Stimulated activated CD8-positive, alpha-beta memory T cell treated with anti-CD3 and anti-CD28 coated beads, Interleukin-4, amount 100 ng/mL, for 48 hours (primary cell): ENCODE results near the gene PTGIR.

ENCODE experiments used
- DNase-seq: peaks from one replicate; pipeline ENCODE4 v3.0.0-alpha.2; 2020

The PTGIR gene

GRCh38 chr19:46624958-46625661 is at the start of gene PTGIR:
Gene PTGIR, minus strand, starts transcription at chr19:46625089. Its CDS starts 864 bp downstream, at chr19:46624225.
- peak; percentile 65 for DNase-seq

GRCh38 chr19:46670813-46671212 is 45.9 kb upstream of the PTGIR start:
- DNase-seq: no peak

DNA sequence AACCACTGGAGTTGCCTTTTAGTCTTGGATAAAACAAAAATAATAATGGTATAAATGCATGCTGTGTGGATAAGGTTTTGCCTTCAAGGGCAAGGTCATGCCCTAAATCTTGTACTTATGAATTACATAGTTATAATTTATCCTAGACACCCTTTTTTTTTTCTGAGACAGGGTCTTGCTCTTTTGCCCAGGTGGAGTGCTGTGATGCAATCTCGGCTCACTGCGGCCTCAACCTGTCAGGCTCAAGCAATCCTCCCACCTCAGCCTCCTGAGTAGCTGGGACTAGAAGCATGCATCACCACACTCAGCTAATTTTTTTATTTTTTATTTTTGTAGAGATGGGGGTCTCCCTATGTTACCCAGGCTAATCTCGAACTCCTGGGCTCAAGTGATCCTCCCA is 43.8 kb upstream of the PTGIR start:
- DNase-seq: no peak

- DNase-seq: no peak
Observed at GRCh38 chr19:46665072-46665471, 40.2 kb upstream of the PTGIR start.

DNA sequence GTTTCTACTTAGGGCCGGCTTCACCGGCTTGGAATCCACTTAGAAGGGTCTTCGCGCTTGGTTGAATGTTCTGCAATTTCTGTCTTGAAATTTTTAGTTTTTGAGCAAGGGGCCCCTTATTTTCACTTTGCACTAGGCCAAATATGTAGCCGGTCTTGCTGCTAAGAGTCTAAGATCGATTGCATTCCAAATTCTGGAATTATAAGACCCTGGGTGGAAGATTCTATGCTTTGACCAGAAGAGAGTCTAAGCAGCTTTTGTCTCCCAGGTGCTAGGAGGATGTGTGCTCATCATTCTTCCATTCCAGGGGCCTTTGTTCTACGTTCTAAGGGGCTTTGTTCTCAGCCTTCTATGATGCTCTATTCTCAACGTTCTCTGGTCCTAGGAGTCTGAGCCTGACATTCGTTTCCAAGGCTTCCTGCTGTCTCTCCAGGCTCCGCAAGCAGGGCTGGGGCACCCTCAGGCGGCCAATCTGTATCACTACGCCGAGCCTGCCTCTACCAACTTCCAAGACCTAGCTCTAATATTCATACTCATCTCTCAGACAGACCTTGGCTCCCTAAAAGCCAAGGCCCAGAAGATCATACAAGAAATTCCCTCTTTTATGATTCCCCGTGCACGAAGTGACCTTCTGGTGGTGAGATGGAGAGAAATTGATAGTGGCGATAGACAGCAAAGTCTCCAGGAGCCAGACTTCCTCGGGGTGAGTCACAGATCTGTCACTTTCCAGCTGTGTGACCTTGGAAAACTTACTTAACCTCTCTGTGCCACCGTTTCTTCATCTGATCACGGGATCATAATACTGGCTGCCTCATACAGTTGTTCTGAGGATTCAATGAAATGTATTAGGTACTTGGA is 37.1 kb upstream of the PTGIR start:
- DNase-seq: peak; percentile 82

DNA sequence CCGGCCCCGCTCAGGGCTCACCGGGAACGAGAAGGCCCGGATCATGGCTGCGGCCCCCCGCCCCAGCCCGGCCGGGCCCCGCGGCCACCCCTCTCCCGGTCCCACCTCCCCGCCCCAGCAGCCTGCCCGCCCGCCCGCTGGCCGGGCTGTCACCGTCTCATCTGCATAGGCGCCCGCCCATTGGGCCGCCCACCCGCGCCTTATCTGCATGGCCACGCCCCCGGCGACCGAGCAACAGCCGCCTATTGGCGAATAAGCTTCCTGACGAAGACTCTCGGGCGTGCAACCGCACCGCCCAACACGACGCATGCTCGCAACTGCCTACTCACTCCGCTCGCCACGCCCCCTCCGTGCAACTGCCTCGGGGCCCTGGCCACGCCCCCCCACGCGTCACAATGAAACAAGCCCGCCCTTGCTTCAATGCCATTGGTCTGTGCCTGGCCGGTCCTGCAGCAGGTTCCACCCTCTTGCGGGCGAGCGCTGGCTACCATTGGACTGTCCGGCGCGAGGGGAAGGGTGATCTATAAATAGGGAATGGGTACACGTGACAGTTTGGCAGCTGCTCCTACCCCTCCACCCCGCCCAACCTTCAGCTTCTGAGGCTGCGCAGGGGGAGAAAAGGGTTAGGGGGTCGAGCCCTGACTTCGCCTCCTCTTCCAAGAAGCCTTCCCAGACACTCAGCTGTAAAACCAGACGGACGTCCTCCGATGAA is 36.3 kb upstream of the PTGIR start, which contains the start of gene DACT3:
DACT3 (minus strand) TSS at position 163 of the 712 bp plus-strand sequence; CDS start at position 45, 118 bp downstream.
- peak; percentile 100 for DNase-seq

GRCh38 chr19:46660551-46661019 is 35.7 kb upstream of the PTGIR start:
- DNase-seq: no peak

- DNase-seq: peak; percentile 32
Observed at GRCh38 chr19:46660008-46660517, 35.2 kb upstream of the PTGIR start.

DNA sequence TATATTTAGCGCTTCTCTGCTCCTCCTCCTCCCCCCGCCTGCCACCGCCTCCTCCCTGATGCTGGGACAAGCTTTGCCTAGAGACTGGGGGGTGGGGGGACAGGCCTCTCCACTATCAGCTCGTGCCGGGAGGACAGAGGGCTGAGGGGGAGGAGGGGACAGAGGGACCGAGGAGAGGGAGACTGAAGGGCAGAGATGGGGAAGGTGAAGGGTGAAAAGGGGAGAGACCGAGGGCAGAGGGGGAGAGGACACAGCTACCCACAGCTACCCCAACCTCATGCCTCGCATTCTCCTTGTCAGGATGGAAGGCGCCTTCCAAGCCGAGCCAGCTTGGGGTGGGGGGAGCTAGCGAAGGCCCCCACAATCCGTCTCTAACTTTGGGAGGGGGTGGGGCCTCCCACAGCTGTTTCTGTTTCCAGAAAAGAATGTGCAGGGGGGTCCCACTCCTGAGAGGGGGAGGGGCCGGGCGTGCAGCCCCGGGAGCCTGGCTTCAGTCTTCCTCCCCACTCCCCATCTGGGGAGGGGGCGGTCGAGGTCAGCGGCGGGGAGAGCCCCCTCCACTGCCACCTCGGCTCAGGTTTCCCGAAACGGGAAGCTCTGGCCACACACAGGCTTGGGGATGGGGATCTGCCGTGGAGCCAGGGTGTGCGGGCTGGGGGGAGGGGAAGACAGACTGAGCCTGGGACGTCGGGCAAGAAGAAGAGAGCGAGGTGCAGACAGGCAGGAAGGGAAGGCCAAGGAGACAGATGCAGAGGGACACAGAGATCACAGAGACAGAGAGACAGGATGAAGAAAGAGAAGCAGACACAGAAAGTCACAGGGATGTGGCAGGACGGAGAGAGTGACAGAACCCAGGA is 34.5 kb upstream of the PTGIR start:
- DNase-seq: peak; percentile 32

GRCh38 chr19:46656541-46656940 is 31.7 kb upstream of the PTGIR start:
- DNase-seq: no peak

DNA sequence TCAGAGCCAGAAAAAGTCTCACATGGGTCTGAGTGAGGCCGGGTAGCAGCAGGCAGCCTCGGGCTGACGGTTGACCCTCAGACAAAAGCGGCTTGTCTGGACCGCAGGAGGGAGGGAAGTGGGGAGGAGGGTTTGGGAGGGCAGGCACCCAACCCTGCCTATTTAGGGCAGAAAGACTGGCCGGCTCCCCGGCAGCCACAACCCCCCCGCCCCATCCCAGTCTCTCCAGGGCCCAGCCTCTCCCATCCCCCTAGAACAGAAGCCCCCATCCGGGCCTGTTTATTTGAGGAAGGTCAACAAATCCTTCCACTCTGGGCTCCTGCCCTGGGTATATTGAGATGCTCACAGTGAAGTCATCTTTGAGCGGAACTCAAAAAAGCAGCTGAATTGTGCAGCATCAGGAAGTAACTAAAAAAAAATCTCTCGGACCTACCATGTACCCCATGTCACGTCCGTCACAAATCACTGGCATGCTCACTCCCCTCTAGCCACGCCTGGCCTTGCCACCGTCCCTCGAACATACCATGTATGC is 29.8 kb upstream of the PTGIR start:
- DNase-seq: no peak

DNA sequence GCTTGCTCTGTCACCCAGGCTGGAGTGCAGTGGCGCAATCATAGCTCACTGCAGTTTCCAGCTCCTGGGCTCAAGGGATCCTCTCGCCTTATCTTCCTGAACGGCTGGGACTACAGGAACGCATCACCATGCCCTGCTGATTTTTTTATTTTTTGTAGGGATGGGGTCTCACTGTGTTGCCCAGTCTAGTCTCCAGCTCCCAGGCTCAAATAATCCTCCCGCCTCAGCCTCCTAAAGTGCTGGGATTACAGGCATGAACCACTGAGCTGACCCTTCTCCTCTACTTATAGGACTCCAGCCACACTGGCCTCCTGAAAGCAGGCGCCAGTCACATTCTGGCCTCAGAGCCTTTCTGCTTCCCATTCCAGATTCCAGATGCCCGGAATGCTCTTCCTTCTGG is 25.6 kb upstream of the PTGIR start:
- DNase-seq: no peak

DNA sequence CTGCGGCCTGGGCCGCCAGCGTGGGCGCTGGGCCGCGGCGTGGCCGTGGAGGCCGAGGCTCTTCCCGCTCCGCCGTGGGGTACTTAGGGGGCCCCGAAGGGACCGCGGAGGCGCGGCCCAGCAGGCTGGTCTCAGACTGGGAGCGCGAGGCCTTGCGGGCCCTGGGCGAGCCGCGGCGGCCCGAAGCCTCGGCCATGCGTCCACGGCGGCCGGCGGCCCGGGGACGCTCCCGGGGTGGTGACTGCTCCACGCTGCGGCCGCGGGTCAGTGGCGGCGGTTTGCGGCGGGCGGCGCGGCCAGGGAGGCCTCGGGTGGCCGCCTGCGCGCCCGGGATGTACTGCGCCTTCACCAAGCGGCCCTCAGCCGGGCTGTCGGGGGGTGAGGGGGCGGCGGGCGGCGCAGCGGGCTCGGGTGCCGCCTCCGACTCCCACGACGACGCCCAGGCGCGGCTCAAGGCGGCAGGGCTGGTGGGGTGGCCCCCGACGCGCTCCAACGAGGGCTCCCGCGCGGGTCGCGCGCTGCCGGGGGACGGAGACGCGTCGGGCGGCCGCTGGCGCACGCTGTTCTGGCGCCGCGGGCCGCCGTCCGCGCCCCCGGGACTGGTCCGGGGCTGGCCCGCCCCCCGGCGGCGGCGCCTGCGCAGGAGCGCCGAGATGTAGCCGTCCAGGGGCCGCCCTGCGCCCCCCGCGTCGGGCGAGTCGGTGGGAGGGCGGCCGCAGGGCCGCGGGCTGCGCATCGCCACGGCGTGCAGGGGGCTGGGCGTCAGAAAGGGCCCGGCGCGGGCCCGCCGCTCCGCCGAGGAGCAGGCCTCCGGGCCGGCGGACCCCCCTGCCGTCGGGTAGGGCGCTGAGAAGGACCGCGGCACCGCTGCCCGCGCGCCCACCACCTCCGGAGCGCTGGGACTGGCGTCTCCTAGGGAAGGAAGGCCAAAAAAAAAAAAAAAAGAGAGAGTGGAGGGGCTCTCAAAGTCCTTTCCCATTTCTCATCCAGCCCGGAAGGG is 24.4 kb upstream of the PTGIR start:
- no peak for DNase-seq

DNA sequence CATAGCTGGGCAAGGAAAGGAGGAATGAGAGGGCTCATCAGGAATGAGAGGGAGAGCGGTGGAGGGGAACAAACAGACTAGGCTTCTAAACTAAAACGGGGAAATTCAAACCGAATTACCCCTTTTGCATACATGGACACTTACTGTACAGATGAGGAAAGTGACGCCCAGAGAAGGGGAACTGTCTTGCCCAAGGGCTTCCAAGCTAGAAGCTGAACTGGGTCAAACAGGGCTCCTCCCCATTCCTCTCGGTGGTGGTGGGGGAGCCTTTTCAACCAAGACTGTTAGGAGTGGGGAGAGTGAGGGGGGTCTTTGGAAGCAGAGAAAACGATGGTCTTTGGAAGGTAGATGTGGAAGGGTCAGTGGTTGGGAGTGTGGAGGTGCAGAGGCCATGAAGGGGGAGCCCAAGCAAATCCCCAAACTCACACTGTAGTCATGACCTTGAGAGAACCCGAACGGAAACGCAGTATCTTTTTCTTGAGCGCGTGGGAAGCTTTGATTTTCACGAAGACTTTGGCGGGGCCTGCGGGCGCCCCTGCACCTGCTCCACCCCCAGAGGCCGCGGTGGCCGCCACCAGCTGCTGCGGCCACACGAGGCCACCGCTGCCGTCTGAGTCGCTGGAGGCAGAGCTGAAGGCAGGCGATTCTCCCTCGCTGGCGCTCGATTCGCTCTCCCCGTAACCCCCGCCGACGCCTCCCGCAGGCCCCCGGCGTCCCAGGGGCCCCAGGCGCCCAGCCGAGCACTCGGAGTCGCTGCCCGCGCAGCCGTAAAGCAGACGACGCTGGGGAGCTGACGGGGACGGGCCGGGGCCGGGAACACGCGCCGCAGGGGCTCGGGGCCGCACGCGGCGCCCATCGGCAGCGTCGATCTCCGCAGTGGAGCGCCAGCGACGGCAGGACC is 23.4 kb upstream of the PTGIR start:
- no peak for DNase-seq

- no peak for DNase-seq
Observed at GRCh38 chr19:46646402-46646801, 21.5 kb upstream of the PTGIR start.

DNA sequence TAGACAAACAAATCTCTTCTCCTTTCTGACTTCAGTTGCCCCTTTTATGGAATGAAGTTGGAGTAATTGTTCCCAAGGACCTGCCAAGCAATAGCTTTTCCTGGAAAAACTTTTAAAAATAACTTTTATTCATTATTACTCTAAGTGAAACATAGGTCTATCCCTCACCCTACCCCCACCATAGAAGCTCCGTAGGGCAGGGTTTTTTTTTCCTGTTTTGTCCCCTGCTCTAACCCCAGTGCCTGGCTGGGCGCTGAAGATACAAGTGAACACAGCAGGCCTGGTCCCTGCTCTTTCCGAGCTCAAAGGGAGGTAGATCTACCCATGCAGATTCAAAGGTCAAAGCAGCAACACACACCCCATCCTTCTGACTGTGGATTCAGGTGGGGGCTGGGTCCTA is 19.8 kb upstream of the PTGIR start:
- no peak for DNase-seq

GRCh38 chr19:46640656-46641055 is 15.8 kb upstream of the PTGIR start:
- DNase-seq: no peak

DNA sequence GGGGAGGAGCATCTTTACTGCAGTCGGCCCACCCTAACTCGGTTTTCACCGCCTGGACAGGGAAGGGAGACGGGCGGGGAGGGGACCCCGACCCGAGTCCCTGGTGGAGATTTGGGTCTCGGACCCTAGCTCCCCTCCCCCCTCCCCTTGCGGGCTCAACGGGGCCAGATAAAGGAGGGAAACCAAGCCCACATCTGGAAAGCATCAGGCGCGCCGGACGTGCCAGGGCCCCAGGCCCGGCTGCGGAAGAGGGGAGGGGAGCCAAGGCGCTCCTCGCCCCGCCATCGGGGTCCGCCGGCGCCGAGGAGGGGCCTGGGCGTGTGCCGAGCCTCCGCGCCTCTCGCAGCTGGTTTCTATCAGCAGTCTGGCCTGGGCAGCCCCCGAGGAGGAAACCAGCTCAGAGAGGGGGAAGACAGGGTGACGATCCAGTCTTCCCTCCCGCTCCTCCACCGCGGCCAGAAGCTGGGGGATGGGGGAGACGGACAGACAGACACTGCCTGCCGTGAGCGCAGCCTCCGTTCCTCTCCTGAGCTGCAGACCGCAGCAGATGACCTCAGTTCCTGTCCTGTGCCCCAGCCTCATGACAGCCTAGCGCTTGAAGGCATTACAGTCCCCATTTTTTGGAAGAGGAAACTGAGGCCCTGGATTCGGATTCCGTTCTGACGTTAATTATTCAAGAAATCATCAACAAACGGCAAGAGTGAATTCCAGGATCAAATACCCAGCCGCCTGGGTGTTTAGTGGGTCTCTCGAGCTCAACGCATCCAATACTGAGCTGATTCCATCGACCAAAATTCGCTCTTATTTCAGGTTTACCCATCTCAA is 14.7 kb upstream of the PTGIR start:
- DNase-seq: peak; percentile 63
